ENCODE measurements around the gene ATF4.
"Not testable (repeated sequence)": the region's sequence is repeated elsewhere in the genome, so short reads cannot be mapped to it uniquely, and the experiment has no call there.

ATF4 gene

GRCh38 chr22:39514373-39514973 lies 5.9 kb upstream of the ATF4 start:
- no peak for DNase-seq

- DNase-seq: no peak
Observed at GRCh38 chr22:39515266-39516050, 4.9 kb upstream of the ATF4 start.

- no peak for DNase-seq
Observed at GRCh38 chr22:39517470-39517869, 2.9 kb upstream of the ATF4 start.

- DNase-seq: no peak
Observed at GRCh38 chr22:39518144-39518786, 2.1 kb upstream of the ATF4 start.

- DNase-seq: no peak
Observed at GRCh38 chr22:39518996-39519680, 1.2 kb upstream of the ATF4 start.

GRCh38 chr22:39519681-39520225 lies 609 bp upstream of the ATF4 start:
- peak; percentile 78 for DNase-seq

GRCh38 chr22:39521106-39521885 lies 934 bp downstream of the ATF4 start:
- DNase-seq: not testable (repeated sequence)

GRCh38 chr22:39522091-39522490 lies 1.7 kb downstream of the ATF4 start:
- DNase-seq: not testable (repeated sequence)

- no peak for DNase-seq
Observed at GRCh38 chr22:39522567-39523300, 2.4 kb downstream of the ATF4 start.

GRCh38 chr22:39524089-39524752 lies 3.9 kb downstream of the ATF4 start:
- DNase-seq: no peak

- no peak for DNase-seq
Observed at GRCh38 chr22:39524753-39525657, 4.6 kb downstream of the ATF4 start.

GRCh38 chr22:39525658-39525975 lies 5.3 kb downstream of the ATF4 start:
- DNase-seq: no peak

- DNase-seq: no peak
Observed at GRCh38 chr22:39526736-39527171, 6.4 kb downstream of the ATF4 start.

- no peak for DNase-seq
Observed at GRCh38 chr22:39527481-39527961, 7.2 kb downstream of the ATF4 start.

- peak; percentile 22 for DNase-seq
Observed at GRCh38 chr22:39528080-39528661, 7.8 kb downstream of the ATF4 start.

- DNase-seq: peak; percentile 74
Observed at GRCh38 chr22:39528681-39529486, 8.5 kb downstream of the ATF4 start.

GRCh38 chr22:39529487-39529851 lies 9.1 kb downstream of the ATF4 start:
- no peak for DNase-seq

- DNase-seq: no peak
Observed at GRCh38 chr22:39530116-39530515, 9.8 kb downstream of the ATF4 start.

All from NCI-H2081 treated with DMSO at 0.1 percent for 48 hours (cell line).